ENCODE results near the gene PRDM1.

Gene PRDM1

GRCh38 chr6:106155219-106155830 is 69.2 kb downstream of the PRDM1 start:
- Histone ChIP-seq H3K9ac (ENCODE audit: low read length) (no peak overlapping the region), H3K4me1 (ENCODE audit: control insufficient read depth, insufficient read depth, low read length) (peaks cover 20% of the 10 kb centered on the region), H3K9me3 (ENCODE audit: control insufficient read depth, insufficient read depth, low read depth, low read length) (no peaks in the 10 kb centered on the region), H3K4me3 (ENCODE audit: low read depth, low read length) (no peak overlapping the region), H3K27me3 (ENCODE audit: control insufficient read depth, insufficient read depth, low read length) (no peaks in the 10 kb centered on the region), H3K36me3 (ENCODE audit: control insufficient read depth, insufficient read depth, low read length) (no peaks in the 10 kb centered on the region), H3K27ac (ENCODE audit: low read depth, low read length) (no peak overlapping the region)

GRCh38 chr6:106156413-106156812 is 70.3 kb downstream of the PRDM1 start:
- H3K36me3 ChIP-seq (ENCODE audit: control insufficient read depth, insufficient read depth, low read length) = no peaks in the 10 kb centered on the region
- H3K4me3 ChIP-seq (ENCODE audit: low read depth, low read length) = no peak overlapping the region
- peaks cover 20% of the 10 kb centered on the region for H3K4me1 ChIP-seq (ENCODE audit: control insufficient read depth, insufficient read depth, low read length)
- no peak overlapping the region for H3K9ac ChIP-seq (ENCODE audit: low read length)
- no peak overlapping the region for H3K27ac ChIP-seq (ENCODE audit: low read depth, low read length)
- H3K9me3 ChIP-seq (ENCODE audit: control insufficient read depth, insufficient read depth, low read depth, low read length) = no peaks in the 10 kb centered on the region
- no peaks in the 10 kb centered on the region for H3K27me3 ChIP-seq (ENCODE audit: control insufficient read depth, insufficient read depth, low read length)

DNA sequence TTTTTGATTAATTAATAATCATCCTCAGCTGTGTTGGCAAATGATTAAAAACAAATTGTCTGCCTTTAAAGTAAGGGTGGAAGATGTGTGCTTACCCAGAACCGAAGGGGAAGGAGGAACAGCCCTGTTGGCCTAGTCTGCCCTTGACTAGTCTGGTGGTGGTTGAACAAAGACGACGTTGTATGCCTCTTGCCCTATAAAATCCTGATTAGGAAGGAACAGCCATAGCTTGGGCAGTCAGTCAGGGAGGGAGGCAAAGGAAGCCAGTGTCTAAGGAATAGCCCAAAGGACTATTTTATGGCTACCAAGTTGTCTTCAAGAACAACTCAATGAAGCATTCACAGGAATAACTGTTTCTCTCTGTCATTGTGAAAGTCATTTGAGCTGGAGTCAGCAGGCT is 70.7 kb downstream of the PRDM1 start:
- Histone ChIP-seq H3K4me1 (ENCODE audit: control insufficient read depth, insufficient read depth, low read length) (peaks cover 20% of the 10 kb centered on the region), H3K36me3 (ENCODE audit: control insufficient read depth, insufficient read depth, low read length) (no peaks in the 10 kb centered on the region), H3K9me3 (ENCODE audit: control insufficient read depth, insufficient read depth, low read depth, low read length) (no peaks in the 10 kb centered on the region), H3K4me3 (ENCODE audit: low read depth, low read length) (no peak overlapping the region), H3K27me3 (ENCODE audit: control insufficient read depth, insufficient read depth, low read length) (no peaks in the 10 kb centered on the region), H3K9ac (ENCODE audit: low read length) (no peak overlapping the region), H3K27ac (ENCODE audit: low read depth, low read length) (no peak overlapping the region)

DNA sequence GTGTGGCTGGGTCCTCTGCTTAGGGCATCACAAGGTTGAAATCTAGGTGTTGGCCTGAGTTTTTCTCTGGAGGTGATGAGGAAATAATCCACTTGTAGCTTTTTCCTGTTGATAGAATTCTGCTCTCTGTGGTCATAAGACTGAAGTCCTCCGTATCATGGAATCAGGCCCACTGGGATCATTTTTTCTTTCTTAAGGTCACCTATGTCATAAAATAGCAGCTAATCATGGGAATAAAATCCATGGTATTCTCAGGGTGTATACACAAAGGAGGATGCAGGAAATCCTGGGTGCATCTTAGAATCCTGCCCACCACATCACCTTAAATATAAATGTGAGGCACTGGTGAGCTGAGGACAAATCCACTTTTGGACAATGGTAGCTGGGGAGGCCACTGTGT is 72.7 kb downstream of the PRDM1 start:
- Histone ChIP-seq H3K4me3 (ENCODE audit: low read depth, low read length) (no peak overlapping the region), H3K9me3 (ENCODE audit: control insufficient read depth, insufficient read depth, low read depth, low read length) (no peaks in the 10 kb centered on the region), H3K27me3 (ENCODE audit: control insufficient read depth, insufficient read depth, low read length) (no peaks in the 10 kb centered on the region), H3K9ac (ENCODE audit: low read length) (no peak overlapping the region), H3K36me3 (ENCODE audit: control insufficient read depth, insufficient read depth, low read length) (no peaks in the 10 kb centered on the region), H3K4me1 (ENCODE audit: control insufficient read depth, insufficient read depth, low read length) (peaks cover 31% of the 10 kb centered on the region), H3K27ac (ENCODE audit: low read depth, low read length) (no peak overlapping the region)

Data from HUES6 (cell line).